RWPE2 (cell line): ENCODE results near the gene PROKR1.

ENCODE experiments used
- ATAC-seq: fragments of 200-7000 bp; cut with Tn5 transposase; 3 replicates; pipeline ENCODE4 v1.9.1; 2021; ENCODE audit warnings: low read depth
- DNase-seq: peaks from one replicate; pipeline ENCODE4 v3.0.0-alpha.2; 2020; ENCODE audit warnings: low spot score
- H3K27ac ChIP-seq: fragments of 450-650 bp; 2 replicates; pipeline ENCODE4 v1.5.1; 2017; ENCODE audit warnings: mild to moderate bottlenecking; ENCODE audit not compliant: poor library complexity, severe bottlenecking
- H3K27me3 ChIP-seq: fragments of 250-450 bp; sonication (Bioruptor Pico); 2 replicates; pipeline ENCODE4 v1.5.1; 2021; ENCODE audit warnings: mild to moderate bottlenecking, moderate library complexity; ENCODE audit not compliant: insufficient read depth, poor library complexity, severe bottlenecking
- H3K36me3 ChIP-seq: fragments of 250-450 bp; sonication (Bioruptor Pico); 2 replicates; pipeline ENCODE4 v1.5.1; 2020; ENCODE audit warnings: low read depth, mild to moderate bottlenecking, moderate library complexity
- H3K4me1 ChIP-seq: fragments of 250-450 bp; sonication (Bioruptor Pico); 2 replicates; pipeline ENCODE4 v1.5.1; 2021; ENCODE audit warnings: mild to moderate bottlenecking, moderate library complexity; ENCODE audit not compliant: insufficient read depth, poor library complexity, severe bottlenecking
- H3K4me3 ChIP-seq: fragments of 250-450 bp; sonication (Bioruptor Pico); 2 replicates; pipeline ENCODE4 v1.5.1; 2021; ENCODE audit warnings: mild to moderate bottlenecking, moderate library complexity; ENCODE audit not compliant: severe bottlenecking
- H3K9me3 ChIP-seq: fragments of 250-450 bp; sonication (Bioruptor Pico); 2 replicates; pipeline ENCODE4 v1.5.1; 2021; ENCODE audit warnings: mild to moderate bottlenecking, moderate library complexity; ENCODE audit not compliant: severe bottlenecking
- CTCF ChIP-seq: fragments of 450-650 bp; IDR thresholded peaks from one replicate; pipeline ENCODE4 v1.5.1; 2017; ENCODE audit warnings: mild to moderate bottlenecking, moderate library complexity; ENCODE audit not compliant: poor library complexity, severe bottlenecking

The PROKR1 gene

GRCh38 chr2:68686178-68686577 is 42.8 kb downstream of the PROKR1 start:
- Histone ChIP-seq H3K27me3 (no peaks in the 10 kb centered on the region), H3K27ac (no peak overlapping the region), H3K9me3 (no peaks in the 10 kb centered on the region), H3K4me3 (no peak overlapping the region), H3K36me3 (no peaks in the 10 kb centered on the region), H3K4me1 (no peaks in the 10 kb centered on the region)
- no peak for TF ChIP-seq CTCF
- no peak for ATAC-seq
- no peak for DNase-seq

GRCh38 chr2:68687018-68687417 is 43.6 kb downstream of the PROKR1 start:
- H3K36me3 ChIP-seq = no peaks in the 10 kb centered on the region
- H3K9me3 ChIP-seq = no peaks in the 10 kb centered on the region
- no peak for TF ChIP-seq CTCF
- no peak overlapping the region for H3K4me3 ChIP-seq
- ATAC-seq = no peak
- DNase-seq = no peak
- H3K27me3 ChIP-seq = no peaks in the 10 kb centered on the region
- no peaks in the 10 kb centered on the region for H3K4me1 ChIP-seq
- no peak overlapping the region for H3K27ac ChIP-seq

DNA sequence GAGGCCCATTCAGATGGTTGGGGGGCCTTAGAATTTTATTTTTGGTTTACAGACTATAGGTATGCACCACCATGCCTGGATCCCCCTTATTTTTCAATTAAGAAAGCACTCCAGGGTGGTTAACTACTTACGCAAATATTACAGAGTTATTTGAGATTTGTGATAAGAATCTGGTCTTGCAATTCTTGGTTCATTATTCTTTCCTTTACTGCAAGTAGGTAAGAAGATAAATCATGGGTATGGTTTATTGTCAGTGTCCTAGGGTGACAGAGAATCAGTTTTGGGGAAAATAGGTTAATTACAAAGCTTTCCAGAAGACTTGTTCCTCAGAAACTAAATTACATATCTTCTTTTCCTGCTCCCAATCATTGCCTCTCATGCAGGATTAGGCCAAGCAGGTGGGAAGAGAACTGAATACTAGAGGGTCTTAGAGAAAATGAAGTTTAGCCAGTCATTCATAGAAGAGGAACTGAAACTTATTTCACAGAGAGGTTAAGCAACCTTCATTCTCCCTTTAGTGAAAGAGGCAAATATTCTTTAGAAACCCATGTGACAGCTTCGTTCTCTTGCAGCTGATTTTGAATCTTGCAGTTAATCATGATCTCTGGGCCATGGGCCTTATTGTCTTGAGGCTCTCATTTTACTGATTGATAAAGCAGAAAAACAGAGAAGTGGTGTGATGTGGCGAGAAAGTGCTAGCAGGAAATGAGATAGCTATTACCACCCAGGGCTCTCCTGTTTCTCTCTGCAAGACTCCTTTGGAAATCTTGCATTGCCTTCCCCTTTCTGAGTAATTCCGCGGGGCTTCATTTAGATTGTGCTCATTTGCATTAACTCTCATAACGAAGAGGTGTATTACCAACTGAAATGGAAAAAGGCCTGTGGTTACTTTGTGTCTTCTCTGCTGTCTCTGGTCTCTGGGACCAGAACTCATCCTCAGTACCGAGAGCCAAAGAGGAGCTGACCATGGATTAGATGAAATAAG is 46.5 kb downstream of the PROKR1 start:
- Histone ChIP-seq H3K9me3 (no peaks in the 10 kb centered on the region), H3K27me3 (no peaks in the 10 kb centered on the region), H3K4me1 (no peaks in the 10 kb centered on the region), H3K4me3 (no peak overlapping the region), H3K27ac (no peak overlapping the region), H3K36me3 (no peaks in the 10 kb centered on the region)
- no peak for TF ChIP-seq CTCF
- ATAC-seq (no peak), DNase-seq (no peak)

DNA sequence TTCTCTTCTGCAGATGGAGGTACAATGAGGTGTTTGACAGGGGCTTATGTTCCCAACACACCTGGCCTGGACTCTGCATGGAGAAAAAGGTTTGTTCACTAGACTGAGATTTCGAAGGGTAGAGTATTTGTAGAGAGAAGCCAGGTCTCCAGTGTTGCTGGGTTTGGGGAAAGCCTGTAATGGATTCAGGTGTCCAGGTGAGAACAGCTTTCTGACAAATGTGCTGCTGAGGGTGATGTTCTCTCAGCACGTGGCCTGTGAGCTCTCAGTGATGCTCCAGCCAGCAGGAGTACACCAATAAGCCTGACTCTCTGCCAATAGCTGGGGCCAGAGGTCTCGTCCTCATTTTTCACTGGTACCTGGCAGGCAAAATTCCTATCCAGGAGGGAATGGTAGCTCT is 47.5 kb downstream of the PROKR1 start:
- no peaks in the 10 kb centered on the region for H3K4me1 ChIP-seq
- no peaks in the 10 kb centered on the region for H3K9me3 ChIP-seq
- DNase-seq = no peak
- no peak for ATAC-seq
- no peak for TF ChIP-seq CTCF
- H3K4me3 ChIP-seq = no peak overlapping the region
- H3K36me3 ChIP-seq = no peaks in the 10 kb centered on the region
- H3K27ac ChIP-seq = no peak overlapping the region
- no peaks in the 10 kb centered on the region for H3K27me3 ChIP-seq

DNA sequence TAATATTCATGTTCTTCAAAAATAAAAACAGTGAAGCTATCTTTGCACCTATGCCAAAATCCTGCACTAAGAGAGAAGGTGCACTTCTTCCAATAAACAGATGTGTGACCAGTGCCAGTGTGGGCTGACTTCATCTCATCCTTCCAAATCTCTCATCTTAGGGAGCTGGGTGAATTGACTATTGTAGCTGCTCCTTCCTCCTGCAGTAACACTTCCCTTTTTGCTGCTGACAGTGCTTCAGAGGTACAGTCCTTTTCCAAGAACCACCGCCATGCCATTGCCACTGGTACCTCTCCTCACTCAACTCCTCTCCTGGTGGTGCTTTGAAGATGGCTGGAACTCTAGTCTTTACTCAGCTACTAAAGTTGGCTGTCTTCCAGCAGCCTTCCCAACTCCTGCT is 49.1 kb downstream of the PROKR1 start:
- Histone ChIP-seq H3K9me3 (no peaks in the 10 kb centered on the region), H3K27ac (no peak overlapping the region), H3K27me3 (no peaks in the 10 kb centered on the region), H3K4me1 (no peaks in the 10 kb centered on the region), H3K4me3 (no peak overlapping the region), H3K36me3 (no peaks in the 10 kb centered on the region)
- DNase-seq (no peak), ATAC-seq (no peak)
- TF ChIP-seq CTCF = no peak
